ENCODE results near the gene CGNL1. TPM values are rescaled to one million over a fixed set of nuclear protein-coding genes. Genes with fewer than 3 reads are reported as not detected.

CGNL1 gene
- total RNA-seq, 1 donor: under 0.01 TPM

- no peak for DNase-seq (ENCODE audit: low read depth in 2 of 3, low spot score in 2 of 3)
Measured at GRCh38 chr15:57489122-57489521, 112.8 kb downstream of the CGNL1 start.

GRCh38 chr15:57493351-57493750 is 117.0 kb downstream of the CGNL1 start:
- DNase-seq (ENCODE audit: low read depth in 2 of 3, low spot score in 2 of 3): no peak

GRCh38 chr15:57494581-57494980 is 118.3 kb downstream of the CGNL1 start:
- DNase-seq (ENCODE audit: low read depth in 2 of 3, low spot score in 2 of 3): no peak

GRCh38 chr15:57495041-57495440 is 118.7 kb downstream of the CGNL1 start:
- no peak for DNase-seq (ENCODE audit: low read depth in 2 of 3, low spot score in 2 of 3)

GRCh38 chr15:57495554-57496165 is 119.4 kb downstream of the CGNL1 start:
- no peak for DNase-seq (ENCODE audit: low read depth in 2 of 3, low spot score in 2 of 3)

- DNase-seq (ENCODE audit: low read depth in 2 of 3, low spot score in 2 of 3): no peak
Measured at GRCh38 chr15:57496594-57496945, 120.3 kb downstream of the CGNL1 start.

GRCh38 chr15:57496946-57497869 is 120.9 kb downstream of the CGNL1 start:
- DNase-seq (ENCODE audit: low read depth in 2 of 3, low spot score in 2 of 3): no peak

- DNase-seq (ENCODE audit: low read depth in 2 of 3, low spot score in 2 of 3): no peak
Measured at GRCh38 chr15:57500256-57500655, 124.0 kb downstream of the CGNL1 start.

- no peak for DNase-seq (ENCODE audit: low read depth in 2 of 3, low spot score in 2 of 3)
Measured at GRCh38 chr15:57500979-57501576, 124.8 kb downstream of the CGNL1 start.

- no peak for DNase-seq (ENCODE audit: low read depth in 2 of 3, low spot score in 2 of 3)
Measured at GRCh38 chr15:57502116-57502515, 125.8 kb downstream of the CGNL1 start.

GRCh38 chr15:57503051-57503702 is 126.9 kb downstream of the CGNL1 start:
- DNase-seq (ENCODE audit: low read depth in 2 of 3, low spot score in 2 of 3): no peak

GRCh38 chr15:57503911-57504598 is 127.8 kb downstream of the CGNL1 start:
- DNase-seq (ENCODE audit: low read depth in 2 of 3, low spot score in 2 of 3): no peak

GRCh38 chr15:57504599-57504940 is 128.3 kb downstream of the CGNL1 start:
- no peak for DNase-seq (ENCODE audit: low read depth in 2 of 3, low spot score in 2 of 3)

- DNase-seq (ENCODE audit: low read depth in 2 of 3, low spot score in 2 of 3): no peak
Measured at GRCh38 chr15:57505056-57505715, 128.9 kb downstream of the CGNL1 start.

- DNase-seq (ENCODE audit: low read depth in 2 of 3, low spot score in 2 of 3): no peak
Measured at GRCh38 chr15:57505949-57506391, 129.7 kb downstream of the CGNL1 start.

- no peak for DNase-seq (ENCODE audit: low read depth in 2 of 3, low spot score in 2 of 3)
Measured at GRCh38 chr15:57506422-57506821, 130.1 kb downstream of the CGNL1 start.

- DNase-seq (ENCODE audit: low read depth in 2 of 3, low spot score in 2 of 3): no peak
Measured at GRCh38 chr15:57507111-57507510, 130.8 kb downstream of the CGNL1 start.

- no peak for DNase-seq (ENCODE audit: low read depth in 2 of 3, low spot score in 2 of 3)
Measured at GRCh38 chr15:57509126-57509525, 132.8 kb downstream of the CGNL1 start.

GRCh38 chr15:57509965-57510364 is 133.7 kb downstream of the CGNL1 start:
- peak in 2 of 3 donors; percentile 24 to 76 for DNase-seq (ENCODE audit: low read depth in 2 of 3, low spot score in 2 of 3)

GRCh38 chr15:57510647-57511046 is 134.3 kb downstream of the CGNL1 start:
- DNase-seq (ENCODE audit: low read depth in 2 of 3, low spot score in 2 of 3): no peak
